Stimulated activated CD4-positive, alpha-beta T cell treated with anti-CD3 and anti-CD28 coated beads, TNF-alpha, amount 100 ng/mL, for 1 hour (primary cell): ENCODE data around the gene CALCOCO1.
"Not testable (repeated sequence)": the region's sequence is repeated elsewhere in the genome, so short reads cannot be mapped to it uniquely, and the experiment has no call there.

Source experiments
- DNase-seq, 3 donors: peaks; one replicate each; pipeline ENCODE4 v3.0.0-alpha.2; 2020; ENCODE audit warnings: low read depth in 3 of 3, low spot score in 1 of 3

Gene CALCOCO1

GRCh38 chr12:53733807-53734200 lies 6.6 kb upstream of the CALCOCO1 start:
- no peak for DNase-seq

- no peak for DNase-seq
Observed at GRCh38 chr12:53733051-53733806, 6.0 kb upstream of the CALCOCO1 start.

- DNase-seq = no peak
Observed at GRCh38 chr12:53729644-53730043, 2.4 kb upstream of the CALCOCO1 start.

- no peak for DNase-seq
Observed at GRCh38 chr12:53728206-53728605, 954 bp upstream of the CALCOCO1 start.

- DNase-seq = no peak
Observed at GRCh38 chr12:53726946-53727309, 324 bp downstream of the CALCOCO1 start.

GRCh38 chr12:53726341-53726740 lies 911 bp downstream of the CALCOCO1 start:
- DNase-seq = no peak

GRCh38 chr12:53725824-53726223 lies 1.4 kb downstream of the CALCOCO1 start:
- no peak for DNase-seq

- no peak for DNase-seq
Observed at GRCh38 chr12:53722450-53723041, 4.7 kb downstream of the CALCOCO1 start.

- DNase-seq = no peak
Observed at GRCh38 chr12:53720946-53721345, 6.3 kb downstream of the CALCOCO1 start.

GRCh38 chr12:53719649-53720048 lies 7.6 kb downstream of the CALCOCO1 start:
- DNase-seq = no peak

- DNase-seq = not testable (repeated sequence)
Observed at GRCh38 chr12:53718567-53718966, 8.7 kb downstream of the CALCOCO1 start.

- DNase-seq = no peak
Observed at GRCh38 chr12:53717319-53717718, 9.9 kb downstream of the CALCOCO1 start.

GRCh38 chr12:53714004-53714403 lies 13.2 kb downstream of the CALCOCO1 start:
- DNase-seq = no peak

- DNase-seq = no peak
Observed at GRCh38 chr12:53713516-53713915, 13.7 kb downstream of the CALCOCO1 start.

GRCh38 chr12:53712059-53712643 lies 15.1 kb downstream of the CALCOCO1 start:
- no peak for DNase-seq

GRCh38 chr12:53710091-53710490 lies 17.2 kb downstream of the CALCOCO1 start:
- DNase-seq = no peak

GRCh38 chr12:53709671-53710070 lies 17.6 kb downstream of the CALCOCO1 start:
- DNase-seq = no peak

- no peak for DNase-seq
Observed at GRCh38 chr12:53706080-53706479, 21.2 kb downstream of the CALCOCO1 start.

GRCh38 chr12:53703756-53704155 lies 23.5 kb downstream of the CALCOCO1 start:
- no peak for DNase-seq

- peak; percentile 20 to 64 (median 56) for DNase-seq
Observed at GRCh38 chr12:53701518-53702264, 25.6 kb downstream of the CALCOCO1 start.

GRCh38 chr12:53700567-53700966 lies 26.7 kb downstream of the CALCOCO1 start:
- DNase-seq = no peak

- DNase-seq = no peak
Observed at GRCh38 chr12:53699678-53700025, 27.6 kb downstream of the CALCOCO1 start.
